GM15510 (cell line): ENCODE measurements around the gene ZBTB20.
A peak's percentile ranks its signal among the peaks of the same experiment; 100 is the strongest.

Experiments
- POLR2A ChIP-seq: IDR thresholded peaks from 3 replicates; pipeline ENCODE4 v1.6.1; 2011; ENCODE audit warnings: borderline replicate concordance; ENCODE audit not compliant: insufficient read length; ENCODE audit errors: extremely low read depth

Gene ZBTB20

DNA sequence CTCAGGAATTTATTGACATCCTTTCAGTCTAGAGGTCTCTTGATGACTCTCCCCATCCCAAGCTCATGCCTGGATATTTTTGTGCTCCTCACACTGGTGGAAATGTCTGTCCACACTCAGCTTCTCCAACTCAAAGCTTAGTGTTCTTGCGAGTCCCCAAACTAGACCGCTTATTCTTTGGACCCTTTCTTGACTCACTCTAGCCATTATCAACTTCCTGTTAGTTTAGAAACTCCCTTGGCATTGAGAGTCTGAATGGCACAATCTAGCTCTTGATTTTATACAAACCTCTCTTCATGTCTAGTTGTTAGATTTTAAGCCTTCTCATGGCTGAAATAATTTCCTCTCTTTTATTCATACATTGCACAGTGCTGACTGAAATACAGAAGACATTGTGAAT lies 833.7 kb downstream of the ZBTB20 start:
- TF ChIP-seq POLR2A: no peak

DNA sequence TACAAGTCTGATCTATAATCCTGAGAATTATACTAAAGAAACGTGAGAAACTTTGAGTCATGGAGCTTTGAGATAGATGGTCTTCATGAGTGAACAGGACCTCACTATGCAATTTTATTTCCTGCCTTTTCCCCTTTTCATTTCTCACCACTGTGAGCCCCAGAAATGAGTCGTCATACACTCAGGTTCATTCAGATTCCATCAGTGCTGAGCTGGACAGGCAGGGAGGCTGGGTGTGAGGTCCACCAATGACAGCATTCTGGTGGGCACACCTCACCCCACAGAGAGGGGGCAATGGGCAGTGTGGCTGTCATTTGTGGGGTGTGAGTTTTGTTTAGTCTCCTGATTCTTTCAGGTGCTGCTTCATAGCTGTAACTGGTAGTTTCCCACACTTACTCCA lies 836.4 kb downstream of the ZBTB20 start:
- TF ChIP-seq POLR2A: no peak

DNA sequence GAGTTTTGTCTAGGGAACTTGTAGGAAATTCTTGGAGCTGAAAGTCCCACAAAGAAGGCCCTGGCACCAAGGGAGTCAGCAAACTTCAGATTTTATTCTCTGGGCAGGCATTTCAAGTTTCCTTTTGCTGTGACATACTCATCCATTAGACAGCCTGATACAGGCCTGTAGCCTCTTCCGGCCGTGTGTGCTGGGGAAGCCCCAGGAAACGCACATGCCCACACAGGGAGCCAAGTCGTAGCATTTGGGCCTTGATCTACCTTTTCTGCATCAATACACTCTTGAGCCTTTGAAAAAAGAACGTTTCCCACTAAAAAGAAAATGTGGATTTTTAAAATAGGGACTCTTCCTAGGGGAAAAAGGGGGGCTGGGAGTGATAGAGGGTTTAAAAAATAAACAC lies 838.3 kb downstream of the ZBTB20 start:
- no peak for TF ChIP-seq POLR2A

DNA sequence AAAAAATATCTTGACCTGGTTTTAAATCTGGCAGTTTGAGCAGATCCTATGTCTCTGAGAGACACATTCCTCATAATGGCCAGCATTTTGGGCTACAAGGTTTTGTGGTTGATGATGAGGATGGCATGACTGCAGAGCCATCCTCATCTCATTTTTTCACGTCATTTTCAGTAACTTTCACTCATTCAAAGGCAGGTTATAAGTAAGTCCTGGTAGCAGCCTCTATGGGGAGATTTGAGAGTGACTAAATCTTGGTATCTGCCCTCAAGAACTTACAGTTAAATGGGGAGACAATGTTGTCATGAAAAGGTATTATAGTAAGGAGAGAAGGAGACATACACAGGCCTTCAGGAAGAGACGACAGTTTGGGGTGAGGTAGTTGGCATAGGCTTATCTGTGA lies 838.7 kb downstream of the ZBTB20 start:
- no peak for TF ChIP-seq POLR2A

DNA sequence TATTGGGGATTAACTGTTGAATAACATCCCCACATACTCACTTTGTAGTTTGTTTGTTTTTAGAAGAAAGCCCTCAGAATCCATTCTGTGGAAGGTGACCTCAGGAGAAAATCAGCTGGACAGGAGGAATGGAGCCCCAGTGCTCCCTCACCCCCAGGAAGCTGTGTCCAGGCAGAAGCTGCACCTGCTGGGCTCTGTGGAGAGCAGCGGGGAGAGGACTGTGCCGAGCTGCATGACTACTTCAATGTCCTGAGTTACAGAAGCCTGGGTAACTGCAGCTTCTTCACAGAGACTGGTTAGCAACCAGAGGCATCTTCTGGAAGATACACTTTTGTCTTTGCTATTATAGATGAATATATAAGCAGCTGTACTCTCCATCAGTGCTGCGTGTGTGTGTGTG lies 839.3 kb downstream of the ZBTB20 start:
- TF ChIP-seq POLR2A: no peak

DNA sequence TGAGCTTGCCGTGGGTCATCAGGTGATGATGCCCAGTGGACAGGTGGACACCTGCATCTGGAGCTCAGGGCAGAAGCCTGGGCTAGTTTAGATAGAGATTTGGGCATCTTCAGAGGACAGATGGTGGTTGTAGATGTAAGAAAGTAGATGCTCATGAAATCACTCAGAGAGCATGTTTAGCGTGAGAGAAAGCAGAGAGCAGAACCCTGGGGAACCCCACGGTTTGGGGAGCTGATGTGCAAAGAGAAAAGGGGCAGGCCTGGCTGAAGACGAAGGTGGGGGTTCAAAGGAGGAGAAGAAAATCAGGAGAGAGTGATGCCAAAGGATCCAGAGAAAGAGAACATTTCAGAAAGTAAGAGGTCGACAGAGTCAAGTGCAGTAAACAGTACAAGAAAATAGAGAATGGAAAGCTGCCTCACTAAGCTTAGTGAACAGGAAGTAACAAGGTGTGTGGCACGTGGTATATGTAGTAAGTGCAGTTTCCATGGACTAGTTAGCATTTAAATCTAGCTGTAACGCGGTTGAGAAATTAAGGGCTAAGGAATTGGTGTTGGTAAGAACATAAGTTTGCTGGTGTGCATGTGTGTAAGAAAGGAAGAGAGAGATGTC lies 839.8 kb downstream of the ZBTB20 start:
- no peak for TF ChIP-seq POLR2A

DNA sequence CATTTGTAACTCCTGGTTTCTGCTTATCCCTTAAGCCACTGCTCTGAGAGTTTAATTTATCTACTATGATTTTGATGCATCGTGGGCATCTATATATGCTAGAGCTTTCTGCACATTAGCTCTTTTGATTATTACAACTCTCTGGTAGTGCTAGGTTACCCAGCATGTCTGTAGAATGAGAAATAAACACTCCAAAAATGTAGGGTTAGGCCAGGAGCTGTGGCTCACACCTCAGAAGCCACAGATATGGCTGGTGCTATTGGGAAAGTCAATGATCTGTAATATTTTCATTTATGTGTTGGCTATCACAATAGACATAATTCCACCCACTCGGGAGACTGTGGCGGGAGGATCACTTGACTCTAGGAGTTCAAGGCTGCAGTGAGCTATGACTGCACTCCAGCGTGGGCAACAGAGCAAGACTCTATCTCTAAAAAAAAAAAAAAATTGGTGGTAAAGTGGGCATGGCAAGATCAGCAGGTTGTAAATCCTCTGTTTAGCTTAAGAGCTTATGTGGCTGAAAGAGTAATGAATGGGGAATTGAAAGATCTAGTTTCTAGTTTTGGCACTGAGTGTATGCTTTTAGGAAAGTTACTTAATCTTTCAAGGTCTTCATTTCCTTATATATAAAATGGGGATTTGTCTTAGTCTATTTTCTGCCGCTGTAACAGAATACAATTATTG lies 847.0 kb downstream of the ZBTB20 start:
- no peak for TF ChIP-seq POLR2A

DNA sequence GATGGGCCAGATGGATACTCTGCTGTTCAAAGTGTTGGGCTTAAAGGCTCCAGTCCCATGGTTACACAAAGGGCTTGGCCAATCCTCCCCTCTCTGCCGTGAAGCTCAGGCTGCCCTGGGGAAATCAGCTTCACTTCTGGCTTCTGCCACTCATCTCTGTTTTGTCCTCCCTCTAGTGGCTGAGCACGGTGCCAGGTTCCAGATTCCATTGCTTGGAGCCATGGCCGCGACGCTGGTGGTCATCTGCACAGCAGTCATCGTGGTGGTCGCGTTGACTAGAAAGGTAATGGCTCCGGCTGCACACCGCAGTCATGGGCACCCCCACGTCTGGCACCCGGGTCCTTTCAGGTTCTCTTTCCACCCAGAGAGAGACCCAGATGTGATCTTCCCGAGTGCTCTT lies 847.7 kb downstream of the ZBTB20 start:
- TF ChIP-seq POLR2A: no peak

DNA sequence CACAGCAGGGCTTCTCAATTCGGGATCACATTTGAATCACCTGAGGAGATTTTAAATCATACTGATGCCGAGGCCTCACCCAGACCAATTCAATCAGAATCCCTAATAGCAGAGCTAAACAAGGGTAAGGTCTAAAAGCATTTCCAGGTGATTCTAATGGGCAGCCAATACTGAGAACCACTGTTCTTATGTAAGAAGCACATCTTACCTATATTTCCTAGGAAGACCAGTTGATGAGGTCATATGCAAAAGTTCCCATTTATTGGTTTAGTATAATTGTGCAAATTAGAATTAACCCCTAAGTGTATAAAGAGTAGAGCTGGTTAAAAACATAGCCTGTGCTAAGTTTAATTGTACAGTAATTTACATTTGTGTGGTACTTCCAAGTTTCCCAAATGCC lies 851.1 kb downstream of the ZBTB20 start:
- no peak for TF ChIP-seq POLR2A

DNA sequence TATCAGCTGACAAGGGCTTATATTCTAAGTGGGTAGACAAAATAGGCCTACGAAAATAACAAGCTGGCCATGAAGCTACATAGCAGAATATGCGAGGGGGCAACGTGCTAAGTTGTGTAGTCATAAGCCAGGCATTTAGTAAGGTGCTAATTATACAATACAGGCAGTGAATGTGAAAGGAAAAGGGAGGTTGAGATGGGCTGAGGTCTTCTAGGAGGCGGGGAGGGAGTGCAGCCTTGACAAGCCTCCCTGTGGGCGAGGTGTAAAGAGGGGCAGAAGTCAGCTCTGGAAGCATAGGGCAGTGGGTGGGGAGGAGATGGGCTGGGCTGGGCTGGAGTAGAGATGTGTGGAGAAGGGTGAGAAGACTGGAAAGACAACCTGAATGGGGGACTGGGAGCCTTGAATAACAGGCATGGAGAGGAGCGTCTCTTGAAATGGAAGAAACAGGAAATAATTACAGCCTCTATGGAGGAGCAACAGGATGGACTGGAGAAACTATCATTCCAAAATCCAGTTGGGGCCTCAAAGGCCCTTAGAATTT lies 852.1 kb downstream of the ZBTB20 start:
- no peak for TF ChIP-seq POLR2A

DNA sequence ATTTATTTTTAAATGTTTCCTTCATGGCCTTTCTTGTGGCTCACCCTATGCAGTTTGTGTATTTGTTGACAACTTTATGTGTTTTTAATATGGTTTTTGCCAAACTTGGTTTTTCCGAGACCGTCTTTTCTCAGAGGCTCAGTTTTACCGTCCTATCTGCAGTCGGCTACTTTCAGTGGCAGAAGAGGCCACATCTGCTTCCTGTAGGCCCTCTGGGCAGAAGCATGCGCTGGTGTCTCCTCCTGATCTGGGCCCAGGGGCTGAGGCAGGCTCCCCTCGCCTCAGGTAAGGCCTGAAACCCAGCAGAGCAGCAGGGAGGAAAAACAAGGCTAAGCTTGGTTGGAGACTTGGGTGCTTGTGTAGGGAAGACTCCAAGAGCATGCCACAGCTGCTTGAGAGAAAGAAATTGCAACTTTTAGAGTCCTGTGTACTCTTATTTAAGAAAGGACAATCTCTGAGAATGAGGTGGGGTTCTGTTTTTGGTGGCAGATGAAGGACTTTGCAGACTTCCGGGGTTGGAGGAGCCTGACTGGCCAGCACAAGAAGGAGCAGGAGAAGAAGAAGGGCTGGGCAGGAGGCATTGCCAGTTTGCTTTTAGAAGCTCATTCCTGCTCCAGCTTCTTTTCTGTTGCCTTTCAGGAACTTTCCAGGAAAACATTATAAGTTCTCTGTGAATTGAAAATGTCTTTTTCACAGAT lies 853.1 kb downstream of the ZBTB20 start, which contains the start of gene TIGIT:
Gene TIGIT, plus strand, starts transcription at position 191 of the 698 bp plus-strand sequence. Its CDS starts 34 bp downstream, at position 225.
- no peak for TF ChIP-seq POLR2A

DNA sequence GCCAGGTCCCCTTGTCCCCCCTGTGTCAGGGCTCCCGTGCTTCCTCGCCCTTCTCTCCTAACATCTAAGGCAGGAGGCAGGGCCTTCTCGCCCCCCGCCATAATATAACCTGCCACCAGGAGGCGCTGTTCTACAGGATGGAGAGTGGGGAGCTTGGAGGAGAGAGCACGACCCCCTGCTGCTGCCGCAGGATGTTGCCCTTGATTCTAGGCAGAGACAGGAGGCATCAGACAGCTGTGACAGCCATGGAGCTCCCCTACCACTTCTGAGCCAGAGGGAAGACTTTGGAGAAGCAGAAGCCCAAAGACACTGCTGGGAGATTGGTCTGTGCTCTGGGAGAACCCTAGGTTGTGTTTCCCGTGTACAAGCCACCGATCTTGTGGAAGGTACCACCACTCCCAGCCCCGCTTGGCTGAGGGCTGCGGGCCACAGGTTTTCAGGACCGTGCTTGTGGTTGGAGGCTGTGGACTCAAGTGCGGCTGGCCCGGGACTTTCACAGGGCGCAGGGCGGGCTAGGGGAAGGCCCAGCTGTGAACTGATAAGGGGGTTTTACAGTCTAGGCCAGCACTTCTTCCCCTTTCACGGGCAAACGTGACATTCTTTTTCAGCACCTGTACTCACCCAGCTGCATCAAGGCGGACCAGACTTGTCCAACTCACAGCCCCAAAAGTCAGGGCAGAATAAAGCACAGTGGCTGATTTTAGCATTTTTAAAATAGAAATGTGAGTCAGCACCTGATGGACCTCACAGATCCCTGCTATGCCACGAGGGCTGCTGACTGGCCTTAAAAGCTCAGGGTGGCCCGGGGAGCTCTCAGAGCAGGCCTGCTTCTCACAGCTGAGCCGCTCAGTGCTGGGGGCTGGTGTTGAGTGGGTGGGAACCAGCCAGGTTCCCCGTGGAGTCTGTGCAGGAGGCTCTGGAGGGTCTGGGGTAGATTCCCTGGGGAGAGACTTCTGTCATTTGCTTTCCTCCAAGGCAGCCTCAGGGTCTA lies 855.9 kb downstream of the ZBTB20 start:
- peak; percentile 21 for TF ChIP-seq POLR2A

DNA sequence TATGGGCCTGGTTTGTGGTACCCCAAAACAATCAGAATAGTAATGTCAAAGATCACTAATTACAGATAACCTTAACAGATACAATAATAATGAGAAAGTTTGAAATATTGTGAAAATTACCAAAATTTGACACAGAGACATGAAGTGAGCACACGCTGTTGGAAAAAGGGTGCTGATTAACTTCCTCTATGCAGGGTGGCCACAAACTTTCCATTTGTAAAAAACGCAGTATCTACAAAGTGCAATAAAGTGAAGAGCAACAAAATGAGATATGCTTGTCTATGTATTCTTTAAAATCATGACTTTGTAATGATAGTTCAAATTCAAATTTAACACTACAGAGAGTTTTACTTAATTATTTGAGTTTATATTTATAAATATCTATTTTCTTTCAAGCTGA lies 860.8 kb downstream of the ZBTB20 start:
- no peak for TF ChIP-seq POLR2A

DNA sequence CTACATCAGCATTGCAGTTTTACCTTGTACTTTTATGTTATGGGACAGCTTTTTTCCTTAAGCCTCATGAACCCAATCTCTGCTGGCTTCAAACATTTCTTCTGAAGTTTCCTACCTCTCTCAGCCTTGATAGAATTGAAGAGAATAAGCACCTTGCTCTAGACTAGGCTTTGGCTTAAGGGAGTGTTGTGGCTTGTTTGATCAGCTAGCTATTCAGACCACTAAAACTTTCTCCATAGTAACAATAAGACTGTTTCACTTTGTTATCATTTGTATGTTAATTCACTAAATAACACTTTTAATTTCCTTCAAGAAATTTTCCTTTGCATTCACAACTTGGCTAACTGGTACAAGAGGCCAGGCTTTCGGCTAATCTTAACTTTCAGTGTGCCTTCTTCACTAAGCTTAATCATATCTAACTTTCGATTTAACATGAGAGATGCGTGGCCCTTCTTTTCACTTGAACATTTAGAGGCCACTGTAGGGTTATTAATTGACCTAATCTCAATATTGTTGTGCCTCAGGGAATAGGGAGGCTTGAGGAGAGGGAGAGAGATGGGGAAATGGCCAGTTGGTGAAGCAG lies 861.3 kb downstream of the ZBTB20 start:
- TF ChIP-seq POLR2A: no peak
